ENCODE results near the gene DLGAP5. TPM values are rescaled to one million over a fixed set of nuclear protein-coding genes. Genes with fewer than 3 reads are reported as not detected.

Gene DLGAP5
- total RNA-seq, 1 experiment from 2014 or later: 72.8 TPM

GRCh38 chr14:55102141-55102621, 89.2 kb downstream of the DLGAP5 start:
- peak overlapping the region; percentile 79 for H3K4me2 ChIP-seq (ENCODE audit: low read length)
- ATAC-seq (peak; percentile 31), DNase-seq (ENCODE audit: low read depth, low spot score) (no peak)
- RAD21 ChIA-PET (ENCODE audit: low non-redundant PET in 1 of 2, low total read pairs in 2 of 2, uncharacterized antibody in 2 of 2, unreplicated experiment in 2 of 2): interaction anchor here (0.6 to 1.2 kb wide), 2 partner anchors 10 to 29 kb away, joined by 3 to 4 read pairs; no protein-coding TSS in a partner anchor
- peaks cover 0 to 4% of the 10 kb centered on the region in 2 experiments; a peak in 1 of 4 replicates for H3K36me3 ChIP-seq (ENCODE audit: control insufficient read depth in 1 of 2, insufficient read depth in 2 of 2, low read length in 2 of 2)
- H3K27ac ChIP-seq (ENCODE audit: low read depth, low read length): peak overlapping the region; percentile 94
- H3K9me3 ChIP-seq (ENCODE audit: control insufficient read depth in 1 of 2, insufficient read depth in 1 of 2, low read depth in 1 of 2, low read length in 2 of 2): peaks cover 3 to 12% of the 10 kb centered on the region in 2 experiments; a peak in 1 of 4 replicates
- intact Hi-C loops (cut with micrococcal nuclease): loop anchor here (2.0 kb wide), 1 partner anchor 27 kb away; the partner anchor contains the start of gene LGALS3
- BruUV-seq (replicated peaks): no TSS peak
- peaks cover 45 to 65% of the 10 kb centered on the region in 2 experiments for H3K4me1 ChIP-seq (ENCODE audit: control insufficient read depth in 1 of 2, insufficient read depth in 2 of 2, low read length in 2 of 2)
- peak overlapping the region; percentile 43 to 53 for H3K4me3 ChIP-seq (replicated peaks in 1 of 2; ENCODE audit: low read depth in 1 of 2, low read length in 2 of 2)
- no peaks in the 10 kb centered on the region for H4K20me1 ChIP-seq (ENCODE audit: insufficient read depth)
- peak overlapping the region; percentile 47 for H2AFZ ChIP-seq (ENCODE audit: low read depth, low read length, poor library complexity, severe bottlenecking)
- H3K27me3 ChIP-seq (ENCODE audit: insufficient read depth, low read length): no peaks in the 10 kb centered on the region
- CTCF ChIA-PET: interaction anchor here (0.8 to 1.6 kb wide), 3 partner anchors 12 to 51 kb away, joined by 3 to 6 read pairs (median 4); partner anchors contain the start of gene MAPK1IP1L
- TF ChIP-seq ZBTB33 (IDR thresholded peaks at IDR 0.05; ENCODE audit: extremely low read depth, insufficient replicate concordance, low read length) (no peak), ZFX (IDR thresholded peaks at IDR 0.05) (peak; percentile 37), POLR2AphosphoS5 (IDR thresholded peaks at IDR 0.05; ENCODE audit: low read depth, low read length) (peak; percentile 39)
- no peaks in the 10 kb centered on the region for H3K9me2 ChIP-seq (ENCODE audit: insufficient read depth)
- POLR2A ChIA-PET: interaction anchor here (0.7 to 2.5 kb wide), 8 partner anchors 7 to 31 kb away, joined by 3 to 17 read pairs (median 4); partner anchors contain the start of gene LGALS3
- H3K9ac ChIP-seq (ENCODE audit: low read length): peak overlapping the region; percentile 71
- H3K79me2 ChIP-seq (ENCODE audit: insufficient read depth, low read length): no peaks in the 10 kb centered on the region

GRCh38 chr14:55101698-55102097, 89.7 kb downstream of the DLGAP5 start:
- ChIA-PET POLR2A (interaction anchor here (0.6 to 2.5 kb wide), 4 partner anchors 10 to 28 kb away, joined by 3 to 17 read pairs (median 4); partner anchors contain the start of gene LGALS3), CTCF (no interaction called here), RAD21 (ENCODE audit: low non-redundant PET in 1 of 2, low total read pairs in 2 of 2, uncharacterized antibody in 2 of 2, unreplicated experiment in 2 of 2) (no interaction called here)
- peak overlapping the region; percentile 79 for H3K4me2 ChIP-seq (ENCODE audit: low read length)
- H3K9ac ChIP-seq (ENCODE audit: low read length): peak overlapping the region; percentile 71
- no peaks in the 10 kb centered on the region for H3K79me2 ChIP-seq (ENCODE audit: insufficient read depth, low read length)
- ATAC-seq (no peak), DNase-seq (ENCODE audit: low read depth, low spot score) (no peak)
- no TSS peak for BruUV-seq (replicated peaks)
- no peaks in the 10 kb centered on the region for H3K9me2 ChIP-seq (ENCODE audit: insufficient read depth)
- intact Hi-C loops (cut with micrococcal nuclease): loop anchor here (2.0 kb wide), 1 partner anchor 27 kb away; the partner anchor contains the start of gene LGALS3
- no peaks in the 10 kb centered on the region for H3K27me3 ChIP-seq (ENCODE audit: insufficient read depth, low read length)
- H2AFZ ChIP-seq (ENCODE audit: low read depth, low read length, poor library complexity, severe bottlenecking): no peak overlapping the region
- H3K27ac ChIP-seq (ENCODE audit: low read depth, low read length): peak overlapping the region; percentile 94
- H3K36me3 ChIP-seq (ENCODE audit: control insufficient read depth in 1 of 2, insufficient read depth in 2 of 2, low read length in 2 of 2): peaks cover 0 to 4% of the 10 kb centered on the region in 2 experiments; a peak in 1 of 4 replicates
- H3K4me1 ChIP-seq (ENCODE audit: control insufficient read depth in 1 of 2, insufficient read depth in 2 of 2, low read length in 2 of 2): peaks cover 40 to 60% of the 10 kb centered on the region in 2 experiments
- H3K4me3 ChIP-seq (replicated peaks in 1 of 2; ENCODE audit: low read depth in 1 of 2, low read length in 2 of 2): peak overlapping the region in 1 of 2 experiments; percentile 53; a peak in 1 of 4 replicates
- no peaks in the 10 kb centered on the region for H4K20me1 ChIP-seq (ENCODE audit: insufficient read depth)
- H3K9me3 ChIP-seq (ENCODE audit: control insufficient read depth in 1 of 2, insufficient read depth in 1 of 2, low read depth in 1 of 2, low read length in 2 of 2): peaks cover 3 to 12% of the 10 kb centered on the region in 2 experiments; a peak in 1 of 4 replicates
- TF ChIP-seq SIN3A (IDR thresholded peaks at IDR 0.05; ENCODE audit: low read depth) (no peak), ELF1 (IDR thresholded peaks at IDR 0.05; ENCODE audit: borderline replicate concordance, low read depth) (no peak), JUND (IDR thresholded peaks at IDR 0.05) (no peak), EZH2phosphoT487 (IDR thresholded peaks at IDR 0.05; ENCODE audit: borderline replicate concordance) (no peak), EZH2 (IDR thresholded peaks at IDR 0.05) (no peak), POLR2AphosphoS5 (IDR thresholded peaks at IDR 0.05; ENCODE audit: low read depth, low read length) (no peak), CBX3 (IDR thresholded peaks at IDR 0.05; ENCODE audit: low read depth) (no peak), CEBPB (IDR thresholded peaks at IDR 0.05; ENCODE audit: low read depth) (no peak), CTCF (IDR thresholded peaks at IDR 0.05 in 2 of 3, conservative IDR thresholded peaks at IDR 0.05 in 1 of 3; ENCODE audit: borderline replicate concordance in 1 of 3, insufficient read depth in 1 of 3, low read depth in 2 of 3, low read length in 2 of 3) (no peak), ZNF274 (IDR thresholded peaks at IDR 0.05; ENCODE audit: low read depth, low read length) (no peak), SP1 (IDR thresholded peaks at IDR 0.05; ENCODE audit: low read depth) (no peak)
